Measurements from ENCODE around the gene CHCHD10. TPM values are rescaled to one million over a fixed set of nuclear protein-coding genes. Genes with fewer than 3 reads are reported as not detected.

Gene CHCHD10
- total and polyA plus RNA-seq, 2 of the 13 experiments (the other 11 are each of a cell fraction or from before 2014, with no cell fraction given): 37.0 to 62.8 TPM

- Histone ChIP-seq H3K27me3 (ENCODE audit: control insufficient read depth in 1 of 2, insufficient read depth in 2 of 2, low read length in 2 of 2) (no peaks in the 10 kb centered on the region), H3K4me1 (ENCODE audit: insufficient read depth, low read length) (peaks cover 62% of the 10 kb centered on the region), H3K36me3 (replicated peaks in 1 of 2; ENCODE audit: control insufficient read depth in 1 of 2, insufficient read depth in 2 of 2, low read length in 2 of 2) (peaks cover 11 to 16% of the 10 kb centered on the region in 2 experiments), H2AFZ (ENCODE audit: low read length) (no peak overlapping the region), H3K4me3 (replicated peaks in 1 of 3; ENCODE audit: insufficient read depth in 1 of 3, low read depth in 2 of 3, low read length in 3 of 3) (peak overlapping the region; percentile 84 to 92 (median 90)), H3K27ac (ENCODE audit: extremely low read length, insufficient read depth, low read length) (peak overlapping the region; percentile 99), H3K9ac (ENCODE audit: insufficient read depth, low read depth, low read length) (peak overlapping the region; percentile 99), H3K79me2 (ENCODE audit: insufficient read depth, low read length) (peaks cover 51% of the 10 kb centered on the region), H3K4me2 (ENCODE audit: low read depth, low read length) (peak overlapping the region; percentile 99), H3K9me3 (ENCODE audit: low read length) (no peaks in the 10 kb centered on the region), H4K20me1 (ENCODE audit: insufficient read depth, low read length) (peaks cover 23% of the 10 kb centered on the region)
- intact Hi-C loops (cut with micrococcal nuclease; ENCODE audit: unreplicated experiment): loop anchor here (5.0 kb wide), 1 partner anchor 69 kb away; the partner anchor contains the start of gene SLC2A11
- 0 out of 2 replicates have a peak, but pooled peaks have one; percentile 73 for TF ChIP-seq ZNF33A (CRISPR knock-in tag; IDR thresholded peaks at IDR 0.05; ENCODE audit: borderline replicate concordance)
- TF ChIP-seq, protein P1, sequence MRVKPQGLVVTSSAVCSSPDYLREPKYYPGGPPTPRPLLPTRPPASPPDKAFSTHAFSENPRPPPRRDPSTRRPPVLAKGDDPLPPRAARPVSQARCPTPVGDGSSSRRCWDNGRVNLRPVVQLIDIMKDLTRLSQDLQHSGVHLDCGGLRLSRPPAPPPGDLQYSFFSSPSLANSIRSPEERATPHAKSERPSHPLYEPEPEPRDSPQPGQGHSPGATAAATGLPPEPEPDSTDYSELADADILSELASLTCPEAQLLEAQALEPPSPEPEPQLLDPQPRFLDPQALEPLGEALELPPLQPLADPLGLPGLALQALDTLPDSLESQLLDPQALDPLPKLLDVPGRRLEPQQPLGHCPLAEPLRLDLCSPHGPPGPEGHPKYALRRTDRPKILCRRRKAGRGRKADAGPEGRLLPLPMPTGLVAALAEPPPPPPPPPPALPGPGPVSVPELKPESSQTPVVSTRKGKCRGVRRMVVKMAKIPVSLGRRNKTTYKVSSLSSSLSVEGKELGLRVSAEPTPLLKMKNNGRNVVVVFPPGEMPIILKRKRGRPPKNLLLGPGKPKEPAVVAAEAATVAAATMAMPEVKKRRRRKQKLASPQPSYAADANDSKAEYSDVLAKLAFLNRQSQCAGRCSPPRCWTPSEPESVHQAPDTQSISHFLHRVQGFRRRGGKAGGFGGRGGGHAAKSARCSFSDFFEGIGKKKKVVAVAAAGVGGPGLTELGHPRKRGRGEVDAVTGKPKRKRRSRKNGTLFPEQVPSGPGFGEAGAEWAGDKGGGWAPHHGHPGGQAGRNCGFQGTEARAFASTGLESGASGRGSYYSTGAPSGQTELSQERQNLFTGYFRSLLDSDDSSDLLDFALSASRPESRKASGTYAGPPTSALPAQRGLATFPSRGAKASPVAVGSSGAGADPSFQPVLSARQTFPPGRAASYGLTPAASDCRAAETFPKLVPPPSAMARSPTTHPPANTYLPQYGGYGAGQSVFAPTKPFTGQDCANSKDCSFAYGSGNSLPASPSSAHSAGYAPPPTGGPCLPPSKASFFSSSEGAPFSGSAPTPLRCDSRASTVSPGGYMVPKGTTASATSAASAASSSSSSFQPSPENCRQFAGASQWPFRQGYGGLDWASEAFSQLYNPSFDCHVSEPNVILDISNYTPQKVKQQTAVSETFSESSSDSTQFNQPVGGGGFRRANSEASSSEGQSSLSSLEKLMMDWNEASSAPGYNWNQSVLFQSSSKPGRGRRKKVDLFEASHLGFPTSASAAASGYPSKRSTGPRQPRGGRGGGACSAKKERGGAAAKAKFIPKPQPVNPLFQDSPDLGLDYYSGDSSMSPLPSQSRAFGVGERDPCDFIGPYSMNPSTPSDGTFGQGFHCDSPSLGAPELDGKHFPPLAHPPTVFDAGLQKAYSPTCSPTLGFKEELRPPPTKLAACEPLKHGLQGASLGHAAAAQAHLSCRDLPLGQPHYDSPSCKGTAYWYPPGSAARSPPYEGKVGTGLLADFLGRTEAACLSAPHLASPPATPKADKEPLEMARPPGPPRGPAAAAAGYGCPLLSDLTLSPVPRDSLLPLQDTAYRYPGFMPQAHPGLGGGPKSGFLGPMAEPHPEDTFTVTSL (CRISPR knock-in tag; IDR thresholded peaks at IDR 0.05; ENCODE audit: borderline replicate concordance): 0 out of 2 replicates have a peak, but pooled peaks have one; percentile 23
- peak; percentile 50; the same call in 1 of the 2 replicates for TF ChIP-seq ZNF652 (CRISPR knock-in tag; IDR thresholded peaks at IDR 0.05; ENCODE audit: borderline replicate concordance, low read depth)
- no peak for TF ChIP-seq NFE2 (CRISPR knock-in tag; IDR thresholded peaks at IDR 0.05)
- TF ChIP-seq ZNF350 (CRISPR knock-in tag; IDR thresholded peaks at IDR 0.05; ENCODE audit: borderline replicate concordance, low read depth): 0 out of 2 replicates have a peak, but pooled peaks have one; percentile 7
- TF ChIP-seq ZNF547 (CRISPR knock-in tag; IDR thresholded peaks at IDR 0.05): no peak
- in situ Hi-C loops (cut with HindIII; ENCODE audit: extremely low pct_ligation_motif_present, low pct_unique_long_range_greater_than_20kb): no loop called here
- FAIRE-seq: no peak
- TSS peak; percentile 63 for BruUV-seq (replicated peaks)
- no peak for ATAC-seq
- ChIA-PET POLR2A (interaction anchor here (0.6 to 7.1 kb wide), 4 partner anchors 12 to 29 kb away, joined by 4 to 201 read pairs (median 50); partner anchors contain the start of genes CHCHD10 and MMP11), CTCF (ENCODE audit: low intra/inter-chr PET ratio, low total read pairs) (no interaction called here)
- 63% methylated on average over 3 of the region's 3 CpGs for WGBS (ENCODE audit: low lambda C conversion rate)
- DNase-seq (ENCODE audit: low spot score): no peak
Observed at GRCh38 chr22:23787910-23788309, 20.1 kb upstream of the CHCHD10 start.
